CD4-positive, alpha-beta T cell treated with Interleukin-21 for 1 hour (primary cell): ENCODE results near the gene NDC80.
A peak's percentile ranks its signal among the peaks of the same experiment; 100 is the strongest.
"Not testable (repeated sequence)": the region's sequence is repeated elsewhere in the genome, so short reads cannot be mapped to it uniquely, and the experiment has no call there.

Experiments
- DNase-seq: peaks from one replicate; pipeline ENCODE4 v3.0.0-alpha.2; 2020

Gene NDC80

GRCh38 chr18:2571200-2572170, at the start of gene NDC80, which contains the start of gene METTL4:
NDC80 (plus strand) TSS chr18:2571557; CDS start chr18:2572986, 1,429 bp downstream.
METTL4 (minus strand) TSS chr18:2571505; CDS start chr18:2567216, 4,289 bp downstream.
- peak; percentile 84 for DNase-seq

GRCh38 chr18:2522112-2522511, 49.2 kb upstream of the NDC80 start:
- no peak for DNase-seq

- not testable (repeated sequence) for DNase-seq
These were observed 46.6 kb upstream of the NDC80 start for GRCh38 chr18:2524794-2525198.

GRCh38 chr18:2526329-2526728, 45.0 kb upstream of the NDC80 start:
- DNase-seq = no peak

- DNase-seq = no peak
These were observed 42.2 kb upstream of the NDC80 start for GRCh38 chr18:2529154-2529553.

GRCh38 chr18:2531751-2532150, 39.6 kb upstream of the NDC80 start:
- no peak for DNase-seq

GRCh38 chr18:2532797-2533196, 38.6 kb upstream of the NDC80 start:
- DNase-seq = no peak

- no peak for DNase-seq
These were observed 36.5 kb upstream of the NDC80 start for GRCh38 chr18:2534906-2535305.

- no peak for DNase-seq
These were observed 35.9 kb upstream of the NDC80 start for GRCh38 chr18:2535419-2535910.

- DNase-seq = no peak
These were observed 35.3 kb upstream of the NDC80 start for GRCh38 chr18:2536063-2536462.

- no peak for DNase-seq
These were observed 34.9 kb upstream of the NDC80 start for GRCh38 chr18:2536493-2536892.

GRCh38 chr18:2537296-2537695, 34.1 kb upstream of the NDC80 start:
- no peak for DNase-seq

GRCh38 chr18:2538236-2538635, 33.1 kb upstream of the NDC80 start:
- no peak for DNase-seq

- no peak for DNase-seq
These were observed 32.5 kb upstream of the NDC80 start for GRCh38 chr18:2538844-2539243.

- DNase-seq = no peak
These were observed 30.8 kb upstream of the NDC80 start for GRCh38 chr18:2540575-2540974.

- peak; percentile 53 for DNase-seq
These were observed 29.3 kb upstream of the NDC80 start for GRCh38 chr18:2541925-2542563.

GRCh38 chr18:2545155-2545554, 26.2 kb upstream of the NDC80 start:
- no peak for DNase-seq

- peak; percentile 50 for DNase-seq
These were observed 23.8 kb upstream of the NDC80 start for GRCh38 chr18:2547477-2548087.

GRCh38 chr18:2549462-2549861, 21.9 kb upstream of the NDC80 start:
- DNase-seq = no peak

GRCh38 chr18:2551425-2551824, 19.9 kb upstream of the NDC80 start:
- no peak for DNase-seq

- DNase-seq = no peak
These were observed 16.7 kb upstream of the NDC80 start for GRCh38 chr18:2554696-2555095.

GRCh38 chr18:2555895-2556294, 15.5 kb upstream of the NDC80 start:
- DNase-seq = no peak

- DNase-seq = no peak
These were observed 13.8 kb upstream of the NDC80 start for GRCh38 chr18:2557536-2557935.
